Measurements from ENCODE around the gene GJA3.

- TF ChIP-seq POLR2A (IDR thresholded peaks at IDR 0.05) (no peak), CTCF (IDR thresholded peaks at IDR 0.05) (no peak)
Observed at GRCh38 chr13:20101467-20102316, 59.2 kb downstream of the GJA3 start.
